Epidermal melanocyte (primary cell): ENCODE data around the gene DAZL.
"Not testable (repeated sequence)": the region's sequence is repeated elsewhere in the genome, so short reads cannot be mapped to it uniquely, and the experiment has no call there.

Source experiments
- DNase-seq: peaks from one replicate; pipeline ENCODE4 v3.0.0; 2011; ENCODE audit warnings: low spot score; ENCODE audit not compliant: insufficient read length

Gene DAZL

GRCh38 chr3:16604887-16605602 lies at the start of gene DAZL:
Gene DAZL, minus strand, starts transcription at chr3:16605423. Its CDS starts 218 bp downstream, at chr3:16605205.
- no peak for DNase-seq

DNA sequence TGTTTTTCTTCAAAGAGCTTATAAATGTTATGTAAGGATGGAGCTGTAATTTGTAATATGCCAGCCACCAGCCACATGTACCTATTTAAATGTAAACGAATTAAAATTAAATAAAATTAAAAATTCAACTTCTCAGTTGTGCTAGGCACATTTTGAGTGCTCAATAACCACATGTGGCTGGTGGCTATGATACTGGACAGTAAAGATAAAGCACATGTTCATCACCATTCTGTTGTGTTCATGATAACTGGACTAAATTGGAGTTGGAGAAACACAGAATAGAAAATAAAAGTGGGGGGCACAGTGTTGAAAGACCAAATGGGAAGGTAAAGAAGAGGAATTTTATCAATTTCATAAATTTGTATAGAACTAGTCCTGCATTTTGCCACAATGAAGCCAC lies 49.8 kb upstream of the DAZL start:
- no peak for DNase-seq

DNA sequence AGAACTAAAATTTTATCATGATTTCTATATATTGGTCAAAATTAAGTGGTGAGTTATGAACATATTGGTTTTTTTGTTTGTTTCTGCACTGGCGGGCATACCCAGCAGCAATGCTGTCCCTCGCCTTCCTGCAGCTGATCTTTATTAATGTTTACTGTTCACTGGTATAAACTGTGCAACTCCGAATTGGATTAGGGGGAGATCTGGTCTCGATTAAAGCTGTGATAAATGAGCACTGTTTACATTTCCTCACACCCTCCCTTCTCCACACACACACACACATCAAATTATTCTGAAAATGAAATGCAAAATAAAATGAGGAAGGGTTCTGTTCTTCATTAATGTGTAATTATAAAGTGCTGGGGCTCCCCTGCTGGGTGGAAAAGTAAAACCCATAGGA lies 48.5 kb upstream of the DAZL start:
- DNase-seq = no peak

DNA sequence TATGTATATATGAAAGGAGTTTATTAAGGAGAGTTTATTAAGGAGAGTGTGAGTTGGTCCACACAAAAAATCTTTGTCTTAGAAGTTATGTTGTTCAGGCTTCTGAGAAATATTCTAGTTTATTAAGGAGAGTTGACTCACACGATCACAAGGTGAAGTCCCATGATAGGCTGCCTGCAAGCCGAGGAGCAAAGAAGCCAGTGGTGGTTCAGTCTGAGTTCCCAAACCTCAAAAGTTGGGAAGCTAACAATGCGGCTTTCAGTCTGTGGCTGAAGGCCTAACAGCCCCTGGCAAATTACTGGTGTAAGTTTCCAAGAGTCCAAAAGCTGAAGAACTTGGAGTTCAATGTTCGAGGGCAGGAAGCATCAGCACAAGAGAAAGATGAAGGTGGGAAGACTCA lies 42.4 kb upstream of the DAZL start:
- no peak for DNase-seq

- no peak for DNase-seq
Observed at GRCh38 chr3:16639806-16640205, 34.6 kb upstream of the DAZL start.

GRCh38 chr3:16633948-16634347 lies 28.7 kb upstream of the DAZL start:
- DNase-seq = no peak

GRCh38 chr3:16632395-16632794 lies 27.2 kb upstream of the DAZL start:
- no peak for DNase-seq

GRCh38 chr3:16618721-16619120 lies 13.5 kb upstream of the DAZL start:
- no peak for DNase-seq

- not testable (repeated sequence) for DNase-seq
Observed at GRCh38 chr3:16617155-16617554, 11.9 kb upstream of the DAZL start.

DNA sequence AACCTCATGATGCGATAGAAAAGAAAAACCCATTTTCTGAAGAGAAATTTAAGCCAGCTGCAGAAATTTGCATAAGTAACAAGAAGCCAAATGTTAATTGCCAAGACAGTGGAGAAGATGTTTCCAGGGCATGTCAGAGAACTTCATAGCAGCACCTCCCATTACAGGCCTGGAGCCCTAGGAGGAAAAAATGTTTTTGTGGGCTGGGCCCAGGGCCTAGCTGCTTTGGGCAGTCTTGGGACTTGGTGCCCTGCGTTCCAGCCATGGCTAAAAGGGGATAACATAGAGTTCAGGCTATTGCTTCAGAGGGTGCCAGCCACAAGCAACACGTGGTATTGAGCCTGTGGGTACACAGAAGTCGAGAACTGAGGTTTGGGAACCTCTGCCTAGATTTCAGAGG lies 10.9 kb upstream of the DAZL start:
- no peak for DNase-seq

DNA sequence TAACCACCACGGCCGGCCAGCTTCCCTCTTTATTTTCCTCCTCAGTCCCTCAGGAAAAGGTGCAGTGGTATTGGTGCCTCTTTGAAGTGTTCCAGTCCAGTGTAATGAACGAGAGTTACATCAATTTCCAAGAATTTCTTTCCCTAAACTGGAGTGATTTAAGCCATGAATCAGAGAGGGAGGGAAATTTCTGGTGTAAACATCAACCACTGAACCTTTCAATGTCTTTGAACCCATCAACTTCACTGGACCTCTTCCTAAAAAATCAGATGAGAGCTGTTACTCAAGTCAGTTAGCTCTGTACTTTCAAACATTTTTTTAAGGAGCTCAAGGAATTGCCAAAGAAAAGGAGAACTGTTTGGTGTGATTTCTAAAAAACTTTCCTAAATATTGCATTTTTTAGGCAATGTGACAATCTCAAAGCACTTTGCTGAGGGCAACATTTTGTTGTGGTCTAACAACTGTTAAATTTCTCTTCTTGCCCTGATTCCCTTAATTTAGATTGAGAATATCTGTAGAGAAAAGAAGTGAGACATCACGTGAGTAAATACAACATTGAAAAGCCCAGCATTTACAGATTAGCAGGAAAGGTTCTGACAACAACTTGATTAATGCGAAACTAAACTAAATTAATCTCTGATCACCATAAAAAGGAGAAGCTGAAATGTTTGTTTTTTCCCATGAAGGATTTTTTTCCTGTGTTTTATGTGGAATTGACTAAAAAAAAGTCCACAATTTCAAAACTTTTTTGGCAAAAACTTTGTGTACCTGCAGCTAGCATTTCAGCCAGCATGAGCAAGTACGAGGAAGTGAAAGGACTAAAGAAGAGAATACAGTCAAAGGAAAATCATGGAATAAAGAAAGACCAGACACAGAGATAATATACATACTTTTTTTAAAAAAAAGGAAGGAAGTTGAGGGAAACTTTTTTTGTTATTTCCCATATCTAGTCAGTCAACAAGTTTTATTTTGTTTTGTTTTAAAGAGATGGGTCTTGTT lies 9.1 kb upstream of the DAZL start:
- DNase-seq = no peak

- no peak for DNase-seq
Observed at GRCh38 chr3:16609927-16610580, 4.8 kb upstream of the DAZL start.

- DNase-seq = no peak
Observed at GRCh38 chr3:16608816-16609215, 3.6 kb upstream of the DAZL start.

GRCh38 chr3:16607718-16608117 lies 2.5 kb upstream of the DAZL start:
- DNase-seq = no peak

DNA sequence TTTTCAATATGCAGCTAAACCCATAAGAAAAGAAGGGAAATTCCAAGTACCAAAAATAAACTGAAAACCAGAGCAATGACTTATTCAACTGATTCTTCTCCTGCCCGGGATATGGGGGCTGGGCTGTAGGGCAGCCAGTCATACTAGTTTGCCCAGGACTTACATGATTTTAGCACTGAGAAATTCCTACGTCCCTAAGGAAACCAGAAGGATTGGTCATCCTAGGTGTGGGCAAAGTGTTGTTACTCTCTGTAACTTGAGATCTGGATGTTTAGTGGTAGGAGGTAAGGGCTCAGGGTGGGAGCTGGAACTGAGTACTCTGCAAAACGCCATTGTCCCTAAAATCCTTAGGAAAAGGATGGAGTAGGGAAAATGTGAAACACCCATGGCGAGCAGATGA lies 1.2 kb upstream of the DAZL start:
- no peak for DNase-seq

DNA sequence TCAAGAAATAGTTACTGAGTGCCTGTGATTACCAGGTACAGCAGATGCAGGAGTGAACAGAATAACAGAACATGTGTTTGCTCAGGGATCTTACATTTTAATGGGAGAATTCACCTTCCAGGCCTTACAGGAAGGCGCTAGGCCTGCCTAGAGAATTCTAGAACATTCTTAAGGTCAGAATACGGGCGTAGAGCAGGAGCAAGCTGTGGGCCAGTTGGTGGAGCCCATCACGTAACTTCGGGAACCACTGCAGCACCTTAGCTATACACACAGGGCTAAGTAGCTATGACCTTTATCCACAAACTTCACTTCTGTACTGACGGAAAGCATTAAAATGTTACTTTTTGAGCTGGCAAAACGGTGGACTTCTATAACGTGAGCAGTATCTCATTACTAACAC lies 743 bp upstream of the DAZL start:
- DNase-seq = no peak

DNA sequence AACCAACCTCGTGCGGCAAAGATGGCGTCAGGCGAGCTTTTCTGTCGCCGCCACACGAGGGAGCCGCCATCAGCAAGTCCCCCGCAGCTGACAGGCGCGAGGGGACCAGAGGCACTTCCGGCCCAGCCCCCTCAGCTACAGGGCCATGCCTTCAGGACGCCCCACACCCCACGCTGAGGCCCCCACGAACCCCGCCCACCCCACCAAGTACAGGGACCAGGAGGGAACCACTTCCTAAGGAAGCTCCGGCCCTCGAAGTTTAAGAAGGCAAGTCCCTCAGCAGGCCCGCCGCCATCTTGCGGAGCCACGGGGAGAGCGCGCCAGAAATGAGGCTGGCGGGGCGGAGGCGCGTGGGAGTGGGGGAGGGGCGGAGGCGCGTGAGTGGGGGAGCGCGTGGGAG lies 790 bp downstream of the DAZL start:
- DNase-seq = no peak

- no peak for DNase-seq
Observed at GRCh38 chr3:16601537-16602005, 3.7 kb downstream of the DAZL start.

GRCh38 chr3:16600780-16601536 lies 4.3 kb downstream of the DAZL start:
- peak; percentile 78 for DNase-seq

DNA sequence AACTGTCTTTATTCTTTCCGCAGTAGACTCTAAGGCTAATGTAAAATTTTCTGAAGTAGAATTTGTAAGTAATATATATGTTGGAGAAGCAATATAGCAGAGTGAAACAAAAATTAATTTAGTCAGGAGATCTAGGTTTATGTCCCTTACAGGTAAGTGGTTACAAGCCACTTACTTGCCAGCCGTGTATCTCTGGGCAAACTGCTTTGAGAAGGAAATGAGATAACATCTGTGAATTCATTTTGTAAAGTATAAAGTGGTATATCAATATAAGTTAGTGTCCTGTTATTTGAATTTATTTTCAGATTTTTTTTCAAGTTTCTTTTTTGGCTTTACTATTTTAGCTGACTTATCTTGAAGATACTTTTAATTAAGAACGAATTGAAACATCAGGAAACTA lies 5.5 kb downstream of the DAZL start:
- DNase-seq = no peak

- no peak for DNase-seq
Observed at GRCh38 chr3:16596352-16597032, 8.7 kb downstream of the DAZL start.
